HCT116 (cell line): ENCODE data around the gene ARID2.

ENCODE experiments used
- EGR1 ChIP-seq: IDR thresholded peaks from 2 replicates; pipeline ENCODE4 v1.6.1; 2012; ENCODE audit warnings: low read depth
- EZH2 ChIP-seq: fragments of 200-600 bp; sonication (generic); IDR thresholded peaks from 2 replicates; pipeline ENCODE4 v1.6.1; 2017; ENCODE audit warnings: antibody characterized with exemption, mixed run types
- POLR2A ChIP-seq: IDR thresholded peaks from 2 replicates; pipeline ENCODE4 v1.7.0; 2011; ENCODE audit warnings: borderline replicate concordance; ENCODE audit not compliant: insufficient read depth, insufficient read length; ENCODE audit errors: extremely low read depth
- SIN3A ChIP-seq: IDR thresholded peaks from 2 replicates; pipeline ENCODE4 v1.6.1; 2012; ENCODE audit warnings: low read depth
- ZBTB33 ChIP-seq: IDR thresholded peaks from 2 replicates; pipeline ENCODE4 v1.6.1; 2011; ENCODE audit warnings: mild to moderate bottlenecking, low read length, moderate library complexity; ENCODE audit not compliant: insufficient replicate concordance; ENCODE audit errors: extremely low read depth
- TF ChIP-seq, protein P1 (sequence below), 3 experiments: fragments of 200-600 bp in 1 of 3; sonication (generic) in 1 of 3; IDR thresholded peaks in 2 of 3; conservative IDR thresholded peaks in 1 of 3; 2 replicates each; pipeline ENCODE4 v1.5.1; 2012 to 2017; ENCODE audit warnings: low read depth in 2 of 3, low read length in 2 of 3, antibody characterized with exemption in 1 of 3, borderline replicate concordance in 1 of 3, control low read depth in 1 of 3, mild to moderate bottlenecking in 1 of 3, mixed read lengths in 1 of 3, mixed run types in 1 of 3, moderate library complexity in 1 of 3; ENCODE audit not compliant: insufficient read depth in 1 of 3
- TF ChIP-seq, protein P2 (sequence below): IDR thresholded peaks from 2 replicates; pipeline ENCODE4 v1.6.1; 2012

DNA sequence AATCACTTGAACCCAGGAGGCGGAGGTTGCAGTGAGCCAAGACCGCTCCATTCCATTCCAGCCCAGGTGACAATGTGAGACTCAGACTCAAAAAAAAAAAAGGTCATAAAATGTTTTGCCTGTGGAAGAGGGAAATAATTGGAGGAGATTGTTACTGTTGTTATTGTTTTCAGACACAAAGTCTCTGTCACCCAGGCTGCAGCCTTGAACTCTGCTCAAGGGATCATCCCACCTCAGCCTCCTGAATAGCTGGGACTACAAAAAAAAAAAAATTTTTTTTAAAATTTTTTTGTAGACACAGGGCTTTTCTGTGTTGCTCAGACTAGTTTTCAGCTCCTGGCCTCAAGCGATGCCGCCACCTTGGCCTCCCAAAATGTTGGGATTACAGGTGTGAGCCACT is 33.9 kb downstream of the ARID2 start:
- TF ChIP-seq ZBTB33 (no peak), SIN3A (no peak), EZH2 (no peak), EGR1 (no peak), POLR2A (no peak)
- TF ChIP-seq, protein P1, sequence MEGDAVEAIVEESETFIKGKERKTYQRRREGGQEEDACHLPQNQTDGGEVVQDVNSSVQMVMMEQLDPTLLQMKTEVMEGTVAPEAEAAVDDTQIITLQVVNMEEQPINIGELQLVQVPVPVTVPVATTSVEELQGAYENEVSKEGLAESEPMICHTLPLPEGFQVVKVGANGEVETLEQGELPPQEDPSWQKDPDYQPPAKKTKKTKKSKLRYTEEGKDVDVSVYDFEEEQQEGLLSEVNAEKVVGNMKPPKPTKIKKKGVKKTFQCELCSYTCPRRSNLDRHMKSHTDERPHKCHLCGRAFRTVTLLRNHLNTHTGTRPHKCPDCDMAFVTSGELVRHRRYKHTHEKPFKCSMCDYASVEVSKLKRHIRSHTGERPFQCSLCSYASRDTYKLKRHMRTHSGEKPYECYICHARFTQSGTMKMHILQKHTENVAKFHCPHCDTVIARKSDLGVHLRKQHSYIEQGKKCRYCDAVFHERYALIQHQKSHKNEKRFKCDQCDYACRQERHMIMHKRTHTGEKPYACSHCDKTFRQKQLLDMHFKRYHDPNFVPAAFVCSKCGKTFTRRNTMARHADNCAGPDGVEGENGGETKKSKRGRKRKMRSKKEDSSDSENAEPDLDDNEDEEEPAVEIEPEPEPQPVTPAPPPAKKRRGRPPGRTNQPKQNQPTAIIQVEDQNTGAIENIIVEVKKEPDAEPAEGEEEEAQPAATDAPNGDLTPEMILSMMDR (IDR thresholded peaks at IDR 0.05 in 2 of 3, conservative IDR thresholded peaks at IDR 0.05 in 1 of 3; ENCODE audit: borderline replicate concordance in 1 of 3, insufficient read depth in 1 of 3, low read depth in 2 of 3, low read length in 2 of 3), result no peak
- TF ChIP-seq, protein P2, sequence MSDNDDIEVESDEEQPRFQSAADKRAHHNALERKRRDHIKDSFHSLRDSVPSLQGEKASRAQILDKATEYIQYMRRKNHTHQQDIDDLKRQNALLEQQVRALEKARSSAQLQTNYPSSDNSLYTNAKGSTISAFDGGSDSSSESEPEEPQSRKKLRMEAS, result no peak
